Activated B cell treated with CpG ODN at 0.5 μM for 24 hours (primary cell): ENCODE data around the gene HOXA5. TPM values are rescaled to one million over a fixed set of nuclear protein-coding genes. Genes with fewer than 3 reads are reported as not detected.

Experiments used
- ATAC-seq: fragments of 200-7000 bp; cut with Tn5 transposase; one replicate; pipeline ENCODE4 v1.10.0; 2021; ENCODE audit warnings: low read depth, mild to moderate bottlenecking, moderate library complexity
- CTCF ChIA-PET: fragments of 350-600 bp; sonication (Branson Sonifier 250); formaldehyde crosslinking; loops from one replicate; lab custom pipeline; 2021; ENCODE audit warnings: antibody characterized with exemption; lab: Charles Lee
- POLR2A ChIA-PET: fragments of 350-600 bp; sonication (Branson Sonifier 250); formaldehyde crosslinking; loops from one replicate; lab custom pipeline; 2021; ENCODE audit warnings: antibody characterized with exemption; lab: Charles Lee
- DNase-seq: peaks from one replicate; pipeline ENCODE4 v3.0.0; 2022
- H3K27ac Mint-ChIP-seq: one replicate; pipeline ENCODE4 v1.8.0; 2020; ENCODE audit warnings: mixed read lengths
- H3K27me3 Mint-ChIP-seq: one replicate; pipeline ENCODE4 v1.8.0; 2021; ENCODE audit warnings: mixed read lengths
- H3K36me3 Mint-ChIP-seq: one replicate; pipeline ENCODE4 v1.8.0; 2021; ENCODE audit warnings: low read depth, mixed read lengths
- H3K4me1 Mint-ChIP-seq: one replicate; pipeline ENCODE4 v1.8.0; 2021; ENCODE audit warnings: mixed read lengths
- H3K4me3 Mint-ChIP-seq: one replicate; pipeline ENCODE4 v1.8.0; 2020; ENCODE audit warnings: mild to moderate bottlenecking, mixed read lengths
- H3K9me3 Mint-ChIP-seq: one replicate; pipeline ENCODE4 v1.8.0; 2020; ENCODE audit warnings: mixed read lengths
- CTCF ChIP-seq: fragments of 200-600 bp; IDR thresholded peaks from one replicate; pipeline ENCODE4 v1.8.0; 2022; ENCODE audit warnings: antibody characterized with exemption, mild to moderate bottlenecking
- intact Hi-C: fragments of 100-400 bp; cut with micrococcal nuclease; formaldehyde crosslinking; loops from one replicate; pipeline ENCODE4 v1.15.1; 2024
- total RNA-seq: library from RNA; stranded (reverse); gene quantifications from 2 replicates; pipeline ENCODE4 v1.2.3, GENCODE V29; 2022

HOXA5 gene
- total RNA-seq, 1 donor from 2014 or later, result not detected

- Mint-ChIP-seq H3K4me1 (no peaks in the 10 kb centered on the region), H3K36me3 (no peaks in the 10 kb centered on the region), H3K27ac (no peak overlapping the region), H3K4me3 (no peak overlapping the region), H3K27me3 (peaks cover 12% of the 10 kb centered on the region), H3K9me3 (no peaks in the 10 kb centered on the region)
- DNase-seq (no peak), ATAC-seq (no peak)
- intact Hi-C loops, result no loop called here
- ChIA-PET POLR2A (no interaction called here), CTCF (no interaction called here)
- no peak for TF ChIP-seq CTCF
Measured at GRCh38 chr7:27109466-27110185, 33.9 kb downstream of the HOXA5 start.

- DNase-seq, result no peak
- no peak overlapping the region for H3K27ac Mint-ChIP-seq
- H3K9me3 Mint-ChIP-seq, result no peaks in the 10 kb centered on the region
- no peak overlapping the region for H3K4me3 Mint-ChIP-seq
- intact Hi-C loops, result no loop called here
- ChIA-PET POLR2A (no interaction called here), CTCF (no interaction called here)
- ATAC-seq, result no peak
- TF ChIP-seq CTCF, result no peak
- no peaks in the 10 kb centered on the region for H3K36me3 Mint-ChIP-seq
- peaks cover 18% of the 10 kb centered on the region for H3K27me3 Mint-ChIP-seq
- H3K4me1 Mint-ChIP-seq, result no peaks in the 10 kb centered on the region
Measured at GRCh38 chr7:27108390-27109127, 34.9 kb downstream of the HOXA5 start.

- no peak overlapping the region for H3K4me3 Mint-ChIP-seq
- no peak for TF ChIP-seq CTCF
- DNase-seq (no peak), ATAC-seq (no peak)
- ChIA-PET POLR2A (no interaction called here), CTCF (no interaction called here)
- intact Hi-C loops, result no loop called here
- peaks cover 27% of the 10 kb centered on the region for H3K27me3 Mint-ChIP-seq
- H3K4me1 Mint-ChIP-seq, result peaks cover 4% of the 10 kb centered on the region
- H3K27ac Mint-ChIP-seq, result no peak overlapping the region
- no peaks in the 10 kb centered on the region for H3K36me3 Mint-ChIP-seq
- no peaks in the 10 kb centered on the region for H3K9me3 Mint-ChIP-seq
Measured at GRCh38 chr7:27107391-27108381, 35.8 kb downstream of the HOXA5 start.

GRCh38 chr7:27106901-27107240 is 36.6 kb downstream of the HOXA5 start:
- no peak overlapping the region for H3K27ac Mint-ChIP-seq
- no peaks in the 10 kb centered on the region for H3K36me3 Mint-ChIP-seq
- no peak for DNase-seq
- ATAC-seq, result no peak
- intact Hi-C loops, result no loop called here
- CTCF ChIA-PET, result no interaction called here
- H3K9me3 Mint-ChIP-seq, result no peaks in the 10 kb centered on the region
- H3K4me1 Mint-ChIP-seq, result peaks cover 10% of the 10 kb centered on the region
- peaks cover 33% of the 10 kb centered on the region for H3K27me3 Mint-ChIP-seq
- no peak overlapping the region for H3K4me3 Mint-ChIP-seq
- POLR2A ChIA-PET, result no interaction called here
- TF ChIP-seq CTCF, result no peak
